GM21786 (cell line): ENCODE measurements around the gene ARG2.

Experiments used
- ATAC-seq: cut with Tn5 transposase; IDR thresholded peaks from one replicate; pipeline ENCODE4 v1.9.1; 2021; ENCODE audit not compliant: unreplicated experiment

Gene ARG2

DNA sequence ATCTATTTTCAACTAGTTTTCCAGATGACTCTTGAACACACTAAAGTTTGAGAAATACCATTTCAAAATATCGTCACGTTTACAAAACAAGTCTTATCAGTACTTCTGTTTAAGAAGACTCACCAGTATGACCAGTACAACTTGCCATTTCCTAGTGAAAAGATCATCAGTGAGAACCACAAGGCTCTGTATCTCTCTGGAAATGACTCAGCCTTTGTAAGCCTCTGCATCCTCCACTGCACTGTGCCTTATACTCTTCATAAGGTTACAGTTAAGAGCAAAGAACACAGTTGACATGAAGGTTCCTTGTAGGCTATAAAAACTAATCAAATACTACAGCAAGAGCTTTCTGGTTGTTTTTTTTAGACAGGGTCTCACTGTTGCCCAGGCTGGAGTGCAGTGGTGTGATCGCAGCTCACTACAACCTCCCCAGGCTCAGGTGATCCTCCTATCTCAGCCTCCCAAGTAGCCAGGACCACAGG is 60.4 kb downstream of the ARG2 start:
- ATAC-seq, result peak; percentile 99

DNA sequence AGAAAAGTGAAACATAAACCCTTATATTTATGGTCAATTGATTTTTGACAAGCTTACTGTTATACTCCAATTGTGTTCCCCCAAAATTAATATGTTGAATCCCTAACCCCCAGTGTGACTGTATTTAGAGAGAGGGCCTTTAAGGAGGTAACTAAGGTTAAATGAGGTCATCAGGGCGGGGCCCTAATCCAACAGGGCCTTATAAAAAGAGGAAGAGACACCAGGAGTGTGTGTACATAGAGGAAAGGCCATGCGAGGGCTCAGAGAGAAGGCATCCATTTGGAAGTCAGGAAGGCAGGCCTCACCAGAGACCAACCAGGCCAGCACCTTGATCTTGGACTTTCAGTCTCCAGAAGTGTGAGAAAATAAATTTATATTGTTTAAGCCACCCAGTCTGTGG is 61.2 kb downstream of the ARG2 start:
- no peak for ATAC-seq

DNA sequence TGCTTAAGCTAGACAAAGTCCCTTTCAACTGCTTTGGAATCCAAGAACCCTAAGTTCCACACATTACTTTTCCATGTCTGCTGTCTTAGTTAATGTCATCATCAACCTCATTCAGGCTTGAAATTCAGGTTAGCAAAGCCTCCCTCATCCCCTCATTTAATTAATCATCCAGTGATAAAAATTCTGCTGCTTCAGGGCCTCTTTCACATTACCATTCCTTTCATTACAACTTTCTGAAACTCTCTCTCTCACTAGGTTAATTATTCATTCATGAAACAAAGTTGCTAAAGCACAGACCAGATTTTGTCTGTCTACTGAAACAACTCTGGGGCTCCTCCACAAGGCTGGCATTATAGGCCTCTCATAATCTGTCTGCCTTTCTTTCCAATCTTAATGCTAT is 64.1 kb downstream of the ARG2 start:
- ATAC-seq, result no peak

DNA sequence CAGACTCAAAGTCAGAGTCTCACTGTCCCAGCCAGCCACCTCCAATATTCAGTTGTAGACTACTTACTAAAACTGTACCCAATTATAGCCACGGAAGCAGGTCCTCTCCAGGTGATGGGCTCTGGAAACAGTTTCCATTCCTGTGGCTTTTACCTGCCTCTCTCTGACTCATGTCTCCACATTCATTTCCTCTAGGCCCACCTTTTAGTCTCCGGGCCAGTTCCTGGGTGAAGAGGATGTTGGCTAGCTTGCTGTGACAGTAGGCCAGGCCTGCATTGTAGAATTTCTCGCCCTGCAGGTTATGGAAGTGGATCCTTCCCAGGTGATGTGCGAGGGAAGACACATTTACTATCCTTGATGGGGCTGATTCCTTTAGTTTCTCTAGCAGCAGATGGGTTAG is 70.3 kb downstream of the ARG2 start:
- no peak for ATAC-seq

DNA sequence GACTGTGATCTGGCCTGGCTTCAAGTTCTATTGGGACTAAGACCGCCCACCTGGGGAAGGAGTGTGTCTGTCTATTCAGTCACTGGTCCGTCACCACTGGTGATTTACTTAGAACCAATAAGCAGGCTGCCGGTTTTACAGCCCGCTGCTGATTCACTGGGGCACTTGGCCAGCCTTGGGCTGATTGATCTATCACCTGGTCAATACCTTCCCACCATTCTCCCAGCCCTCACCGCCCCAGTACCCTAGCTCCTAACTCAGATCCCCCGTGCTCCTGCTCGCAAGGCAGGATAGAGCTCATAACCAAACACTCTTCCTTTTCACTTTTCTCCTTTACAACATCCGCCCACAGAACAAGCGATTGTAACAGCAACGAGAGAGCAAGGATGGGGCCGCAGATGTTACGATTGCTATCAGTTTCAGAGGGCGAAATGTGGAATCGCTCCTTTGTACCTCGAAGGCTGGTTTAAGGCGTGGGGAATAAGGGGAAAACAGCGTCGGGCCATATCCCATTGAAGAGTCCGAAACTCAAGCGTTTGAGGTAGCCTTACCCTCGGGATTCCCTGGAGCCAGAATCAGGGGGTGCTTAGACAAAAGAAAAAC is 75.2 kb downstream of the ARG2 start:
- peak; percentile 89 for ATAC-seq

DNA sequence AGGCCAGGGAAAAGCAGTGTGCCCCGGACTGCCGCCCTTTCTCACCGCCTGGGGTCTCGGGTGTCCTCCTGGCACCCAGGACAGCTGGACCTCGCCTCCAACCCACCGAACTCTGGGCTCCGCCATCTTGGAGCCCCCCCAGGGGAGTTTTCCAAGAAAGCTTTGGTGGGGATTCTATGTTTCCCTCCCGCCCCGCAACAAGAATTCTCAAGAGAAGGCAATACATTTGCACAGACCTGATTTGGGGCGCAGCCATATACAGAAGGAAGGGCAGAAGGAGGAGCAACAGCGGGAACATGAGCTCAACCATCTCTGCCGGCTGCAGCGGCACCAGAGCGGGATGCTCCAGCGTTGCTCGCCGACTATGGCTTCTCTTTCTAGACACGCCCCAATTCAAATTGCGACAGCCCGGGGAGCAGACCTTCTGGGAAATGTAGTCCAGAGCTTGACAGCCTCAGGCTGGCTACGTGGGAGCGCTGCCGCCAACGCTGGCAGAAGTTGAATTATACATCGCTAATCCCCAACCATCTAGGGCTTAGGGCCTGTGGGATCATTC is 75.8 kb downstream of the ARG2 start, which contains the start of gene RDH11:
Gene RDH11 (minus strand): TSS at position 371 of the 556 bp plus-strand sequence. CDS start 61 bp downstream, at position 310.
- ATAC-seq, result peak; percentile 75

DNA sequence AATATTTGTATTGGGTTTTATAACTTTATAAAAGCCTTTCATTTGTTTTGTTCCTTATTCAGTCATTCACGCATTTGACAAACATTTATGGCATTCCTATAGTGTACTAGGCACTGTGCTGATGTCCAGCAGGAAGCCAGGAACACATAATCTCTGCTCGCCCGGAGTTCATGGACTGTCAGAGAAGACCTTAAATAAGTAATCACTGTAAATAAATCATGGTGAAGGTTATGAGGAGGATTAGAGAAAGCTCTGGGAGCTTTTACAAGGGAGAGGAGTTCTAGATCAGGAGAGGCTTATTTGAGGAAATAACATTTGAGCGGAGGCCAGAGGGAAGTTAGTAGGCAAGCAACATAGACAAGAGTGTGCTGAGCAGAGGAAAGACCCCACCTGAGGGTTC is 77.3 kb downstream of the ARG2 start:
- ATAC-seq, result no peak

DNA sequence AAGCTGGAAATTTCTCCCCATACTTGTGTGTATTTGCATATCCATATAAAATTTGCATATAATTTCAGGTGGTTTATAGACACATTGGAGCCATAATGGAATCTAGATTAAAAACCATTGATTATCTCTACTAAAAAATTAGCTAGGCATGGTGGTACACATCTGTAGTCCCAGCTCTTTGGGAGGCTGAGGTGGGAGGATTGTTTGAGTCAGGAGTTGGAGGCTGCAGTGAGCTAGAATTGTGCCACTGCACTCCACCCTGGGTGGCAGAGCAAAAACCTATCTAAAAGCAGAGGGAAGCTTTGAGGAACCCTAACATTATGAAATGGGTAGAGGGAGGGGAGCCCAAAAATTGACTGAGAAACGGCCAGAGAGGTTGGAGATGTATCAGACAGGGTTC is 78.5 kb downstream of the ARG2 start:
- ATAC-seq, result no peak
